GM15510 (cell line): ENCODE measurements around the gene GNAL.

Experiments used
- POLR2A ChIP-seq: IDR thresholded peaks from 3 replicates; pipeline ENCODE4 v1.6.1; 2011; ENCODE audit warnings: borderline replicate concordance; ENCODE audit not compliant: insufficient read length; ENCODE audit errors: extremely low read depth

Gene GNAL

GRCh38 chr18:11857177-11857887 is 168.3 kb downstream of the GNAL start:
- no peak for TF ChIP-seq POLR2A

- TF ChIP-seq POLR2A, result no peak
Measured at GRCh38 chr18:11859282-11859830, 170.3 kb downstream of the GNAL start.

GRCh38 chr18:11859903-11860407 is 170.9 kb downstream of the GNAL start:
- no peak for TF ChIP-seq POLR2A

- no peak for TF ChIP-seq POLR2A
Measured at GRCh38 chr18:11860594-11861450, 171.8 kb downstream of the GNAL start.

GRCh38 chr18:11861583-11862288 is 172.7 kb downstream of the GNAL start:
- TF ChIP-seq POLR2A, result no peak

- TF ChIP-seq POLR2A, result no peak
Measured at GRCh38 chr18:11862468-11863137, 173.5 kb downstream of the GNAL start.

GRCh38 chr18:11864471-11864870 is 175.4 kb downstream of the GNAL start:
- TF ChIP-seq POLR2A, result no peak

- no peak for TF ChIP-seq POLR2A
Measured at GRCh38 chr18:11865071-11865470, 176.0 kb downstream of the GNAL start.

- TF ChIP-seq POLR2A, result no peak
Measured at GRCh38 chr18:11866329-11866728, 177.3 kb downstream of the GNAL start.

GRCh38 chr18:11866764-11867163 is 177.7 kb downstream of the GNAL start:
- no peak for TF ChIP-seq POLR2A

GRCh38 chr18:11868230-11868629 is 179.2 kb downstream of the GNAL start:
- TF ChIP-seq POLR2A, result no peak

GRCh38 chr18:11871501-11871900 is 182.4 kb downstream of the GNAL start:
- TF ChIP-seq POLR2A, result no peak

GRCh38 chr18:11872479-11873136 is 183.5 kb downstream of the GNAL start:
- no peak for TF ChIP-seq POLR2A
